Stimulated activated CD8-positive, alpha-beta memory T cell treated with anti-CD3 and anti-CD28 coated beads, Interleukin-7, amount 100 ng/mL, for 24 hours (primary cell): Measurements from ENCODE around the gene RNASE1.
"Not testable (repeated sequence)": the region's sequence is repeated elsewhere in the genome, so short reads cannot be mapped to it uniquely, and the experiment has no call there.

Experiments
- DNase-seq: peaks from one replicate; pipeline ENCODE4 v3.0.0-alpha.2; 2020; ENCODE audit warnings: low read depth

Gene RNASE1

DNA sequence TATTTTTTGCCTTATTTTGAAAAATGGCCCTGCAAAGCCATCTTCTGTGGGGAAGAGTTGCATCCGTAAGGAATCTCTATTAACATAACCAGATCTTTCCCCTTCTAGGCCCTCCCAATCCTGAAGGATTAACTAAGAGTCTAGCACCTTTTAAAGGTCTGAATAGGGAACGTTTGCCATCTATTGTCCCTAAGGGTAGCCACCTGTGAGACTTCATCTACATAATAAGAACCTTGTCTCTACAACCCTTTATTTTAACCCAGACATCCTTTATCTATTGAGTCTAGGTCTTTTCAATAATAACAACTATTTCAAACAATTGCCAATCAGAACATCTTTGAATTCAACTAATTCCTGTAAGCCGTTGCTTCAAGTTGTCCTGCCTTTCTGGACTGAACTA, 30.0 kb downstream of the RNASE1 start:
- no peak for DNase-seq

DNA sequence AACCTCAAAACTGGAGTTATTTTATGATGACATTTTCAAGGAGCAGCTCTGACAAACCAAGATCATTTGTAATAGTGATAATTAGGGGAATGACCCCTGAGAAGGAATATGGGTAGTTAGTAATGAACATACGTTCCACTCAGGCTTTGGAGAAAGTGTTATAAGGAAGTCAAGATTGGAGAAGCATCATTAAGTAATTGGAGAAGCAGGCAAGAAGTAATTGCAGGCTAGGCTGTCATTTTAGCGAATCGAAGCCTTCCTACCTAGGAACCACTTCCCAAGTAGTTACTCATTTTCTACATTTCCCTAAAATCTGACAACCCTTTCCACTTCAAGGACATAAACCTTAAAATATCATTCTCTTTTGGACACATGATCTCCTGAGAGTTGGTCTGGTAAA, 33.2 kb downstream of the RNASE1 start:
- DNase-seq = no peak

DNA sequence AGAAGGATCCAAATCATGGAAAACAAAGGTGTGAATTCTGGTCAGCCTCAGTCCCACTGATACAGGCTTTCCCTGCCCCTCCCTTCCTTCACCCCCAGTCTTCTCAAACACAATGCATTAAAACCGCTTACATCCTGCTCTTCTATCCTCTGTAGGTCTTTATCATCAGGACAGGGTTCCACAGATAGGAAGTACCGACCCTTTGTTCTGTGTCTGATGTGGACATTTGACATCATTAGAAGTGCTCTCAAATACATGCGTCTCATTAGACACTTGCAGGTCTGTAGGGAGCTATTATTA, 34.1 kb downstream of the RNASE1 start:
- DNase-seq = no peak

DNA sequence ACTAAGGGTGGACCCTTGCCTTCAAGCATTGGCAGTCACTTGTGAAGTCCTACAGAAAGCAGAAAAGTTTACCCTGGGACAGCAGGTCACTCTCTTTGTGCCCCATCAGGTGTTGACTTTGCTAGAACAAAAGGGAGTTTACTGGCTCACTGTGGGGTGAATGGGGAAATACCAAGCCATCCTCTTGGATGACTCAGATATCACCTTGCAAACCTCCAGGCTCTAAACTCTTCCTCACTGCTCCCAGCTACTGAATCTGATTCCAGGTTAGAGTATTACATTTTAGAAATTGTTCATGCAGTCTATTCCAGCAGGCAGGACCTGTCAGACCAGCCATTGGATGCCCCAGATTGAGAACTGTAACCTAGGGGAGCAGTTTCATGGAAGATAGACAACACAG, 41.7 kb downstream of the RNASE1 start:
- no peak for DNase-seq

DNA sequence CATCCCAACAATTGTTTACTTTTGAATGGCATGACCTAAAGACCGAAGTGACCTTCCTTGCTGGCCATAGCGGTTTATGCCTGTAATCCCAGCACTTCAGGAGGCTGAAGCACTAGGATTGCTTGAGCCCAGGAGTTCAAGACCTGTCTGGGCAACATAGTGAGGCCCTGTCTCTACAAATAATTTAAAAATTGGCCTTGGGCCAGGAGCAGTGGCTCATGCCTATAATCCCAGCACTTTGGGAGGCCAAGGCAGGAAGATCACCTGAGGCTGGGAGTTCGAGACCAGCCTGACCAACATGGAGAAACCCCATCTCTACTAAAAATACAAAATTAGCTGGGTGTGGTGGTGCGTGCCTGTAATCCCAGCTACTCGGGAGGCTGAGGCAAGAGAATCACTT, 43.2 kb downstream of the RNASE1 start:
- DNase-seq = not testable (repeated sequence)

DNA sequence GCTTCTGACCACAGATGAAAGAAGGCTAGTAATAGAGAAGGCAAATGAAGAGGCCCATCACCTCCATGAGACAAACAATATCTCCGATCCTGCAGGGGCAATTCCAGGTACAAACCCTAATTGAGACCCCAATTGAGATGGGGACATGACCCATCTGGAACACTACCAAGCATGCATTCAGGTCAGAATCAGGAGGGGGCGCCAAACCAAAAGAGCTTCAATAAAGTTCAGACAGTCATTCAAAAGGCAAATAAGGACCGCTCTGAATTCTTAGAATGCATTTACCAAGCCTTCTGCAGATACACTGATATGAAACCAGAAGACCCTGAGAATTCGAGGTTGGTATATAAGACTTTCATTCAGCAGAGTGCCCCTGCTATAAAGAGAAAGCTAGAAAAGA, 44.7 kb downstream of the RNASE1 start:
- DNase-seq = no peak

- DNase-seq = no peak
Observed at GRCh38 chr14:20755037-20755436, 47.6 kb downstream of the RNASE1 start.

DNA sequence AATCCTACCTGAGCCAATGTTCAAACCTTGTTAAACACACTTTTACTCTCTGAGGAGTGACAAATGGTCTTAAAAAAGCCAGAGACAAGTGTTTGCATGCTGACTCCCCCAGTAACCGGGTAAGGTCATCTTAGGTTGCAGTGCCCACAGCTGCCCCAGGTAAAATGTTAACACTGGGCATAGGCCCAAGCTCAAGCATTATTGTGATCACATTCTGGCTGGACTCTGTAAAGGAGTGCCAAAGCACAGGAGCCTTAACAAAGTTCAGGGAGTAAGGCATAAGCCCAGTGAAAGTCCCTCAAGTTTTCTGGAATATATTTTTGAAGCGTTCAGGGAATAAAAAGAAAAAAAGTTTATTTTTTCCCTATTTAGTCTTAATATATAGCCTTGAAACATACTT, 48.3 kb downstream of the RNASE1 start:
- DNase-seq = no peak

- no peak for DNase-seq
Observed at GRCh38 chr14:20751963-20752562, 50.6 kb downstream of the RNASE1 start.
